Head of caudate nucleus (tissue), 42 donors: ENCODE measurements around the gene FGF1.

ENCODE experiments used
- DNase-seq, 42 donors: peaks; one replicate each; pipeline versions ENCODE4 v3.0.0 to v3.0.0-alpha.2; 2020 to 2021; ENCODE audit warnings: mixed read lengths in 7 of 42
- intact Hi-C: fragments of 100-400 bp; cut with DNase I; formaldehyde crosslinking; loops from one replicate; pipeline ENCODE4 v1.15.0; 2022

FGF1 gene

DNA sequence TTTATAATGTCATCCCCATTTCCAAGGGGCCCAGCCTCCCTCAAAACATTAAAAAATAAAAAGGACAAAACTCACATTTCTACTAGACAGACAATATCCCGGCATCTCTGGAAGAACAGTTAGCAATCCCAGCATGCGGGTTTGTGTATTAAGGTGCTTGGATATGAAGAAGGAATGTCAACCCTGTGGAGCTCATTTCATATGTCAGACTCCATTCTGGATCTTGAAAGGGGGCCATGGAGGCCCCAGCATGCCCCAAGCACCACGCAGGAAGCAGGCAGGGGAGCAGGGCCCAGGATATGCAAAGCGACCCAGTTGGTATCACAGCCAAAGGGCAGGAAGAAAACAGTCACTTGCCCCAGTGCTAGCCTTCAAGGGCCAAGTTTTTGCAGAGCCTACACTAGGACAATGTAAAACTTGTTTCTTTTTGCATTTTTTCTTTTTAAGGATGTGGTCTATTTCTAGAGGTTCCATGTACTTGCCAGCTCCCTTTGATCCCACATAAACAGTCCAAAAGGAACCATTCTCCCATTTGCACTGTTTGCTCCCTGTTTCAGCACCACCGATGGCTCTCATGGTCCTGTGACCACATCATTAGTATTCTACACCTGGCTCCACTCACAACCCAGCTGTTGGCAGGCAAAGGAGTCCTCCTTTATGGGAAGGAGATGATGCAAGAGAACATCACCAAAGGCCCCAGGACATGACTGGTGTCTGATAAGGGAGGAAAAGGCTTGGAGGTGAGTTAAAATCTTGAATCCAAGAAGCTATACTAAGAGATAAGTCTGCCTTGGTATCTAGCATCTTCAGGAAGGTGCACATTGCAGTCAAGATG, 58.3 kb downstream of the FGF1 start:
- intact Hi-C loops = no loop called here
- DNase-seq = peak in 18 of 42 donors; percentile 23 to 71 (median 43)

DNA sequence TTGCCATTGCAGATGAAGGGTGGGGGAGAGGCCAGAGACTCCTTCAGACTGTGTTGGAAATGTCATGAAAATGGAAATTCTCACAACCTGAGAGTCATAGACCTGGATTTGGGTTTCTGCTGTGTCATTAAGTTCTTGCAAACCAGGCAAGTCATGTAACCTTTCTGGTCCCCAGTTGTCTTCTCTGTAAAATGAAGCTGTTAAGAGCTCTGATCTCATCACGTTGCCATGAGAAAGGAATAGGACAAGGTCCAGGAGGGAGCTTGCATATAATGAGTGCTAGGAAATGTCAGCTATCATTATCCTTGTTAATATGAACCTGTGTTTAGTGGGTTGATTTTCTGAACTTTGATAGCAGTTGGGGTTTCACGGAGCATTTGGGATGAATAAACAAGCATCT, 59.1 kb downstream of the FGF1 start:
- intact Hi-C loops = no loop called here
- DNase-seq = no peak

DNA sequence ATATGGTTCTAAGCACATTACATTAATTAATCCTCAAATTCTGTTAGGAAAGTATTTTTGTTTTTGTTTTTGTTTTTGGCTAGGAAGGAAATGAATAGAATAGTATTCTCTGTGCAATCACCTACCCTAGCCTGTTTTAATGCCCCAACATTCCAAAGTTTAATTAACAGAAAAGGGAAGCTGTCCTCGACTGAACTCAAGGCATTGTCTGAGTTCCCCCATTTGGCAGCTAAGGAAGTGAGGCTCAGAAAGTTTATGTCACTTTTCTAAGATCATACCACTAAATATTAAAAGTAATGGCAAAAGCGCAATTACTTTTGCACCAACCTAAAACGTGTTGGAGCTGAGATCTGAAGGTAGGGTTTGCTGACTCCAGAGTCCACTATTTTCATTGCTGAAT, 59.8 kb downstream of the FGF1 start:
- intact Hi-C loops = no loop called here
- DNase-seq = no peak

DNA sequence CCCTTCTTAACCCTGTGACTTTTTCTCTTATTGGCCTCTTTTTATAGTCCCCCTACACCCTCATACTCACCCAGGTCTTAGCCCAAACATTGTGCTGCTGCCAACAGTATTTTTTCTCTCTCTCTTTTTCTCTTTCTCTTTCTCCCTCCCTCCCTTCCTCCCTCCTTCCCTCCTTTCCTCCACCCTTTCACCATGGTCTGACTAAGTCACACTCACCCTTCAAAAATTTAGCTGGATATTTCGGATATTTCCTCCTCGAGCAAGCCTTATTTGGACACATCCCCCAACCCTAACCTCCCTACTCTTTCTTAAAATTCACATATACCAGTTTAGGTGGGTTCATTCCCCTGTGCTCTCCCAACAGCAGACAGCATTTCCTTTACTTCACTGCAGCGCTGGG, 64.7 kb downstream of the FGF1 start:
- DNase-seq = no peak
- intact Hi-C loops = no loop called here

DNA sequence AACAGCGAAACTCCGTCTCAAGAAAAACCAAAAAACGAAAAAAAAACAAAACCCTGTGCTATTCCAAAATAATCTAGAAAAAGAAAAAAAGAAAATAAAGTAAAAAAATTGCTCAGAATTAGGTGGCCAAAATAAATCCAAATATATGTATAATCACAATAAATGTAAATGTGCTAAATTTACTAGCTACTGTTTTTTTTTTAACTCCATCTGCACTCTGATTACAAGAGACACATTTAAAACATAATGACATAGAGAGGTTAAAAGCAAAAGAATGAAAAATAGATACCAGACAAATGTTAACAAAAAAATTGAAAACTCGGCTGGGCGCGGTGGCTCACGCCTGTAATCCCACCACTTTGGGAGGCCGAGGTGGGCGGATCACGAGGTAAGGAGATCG, 66.1 kb downstream of the FGF1 start:
- DNase-seq = no peak
- intact Hi-C loops = no loop called here

DNA sequence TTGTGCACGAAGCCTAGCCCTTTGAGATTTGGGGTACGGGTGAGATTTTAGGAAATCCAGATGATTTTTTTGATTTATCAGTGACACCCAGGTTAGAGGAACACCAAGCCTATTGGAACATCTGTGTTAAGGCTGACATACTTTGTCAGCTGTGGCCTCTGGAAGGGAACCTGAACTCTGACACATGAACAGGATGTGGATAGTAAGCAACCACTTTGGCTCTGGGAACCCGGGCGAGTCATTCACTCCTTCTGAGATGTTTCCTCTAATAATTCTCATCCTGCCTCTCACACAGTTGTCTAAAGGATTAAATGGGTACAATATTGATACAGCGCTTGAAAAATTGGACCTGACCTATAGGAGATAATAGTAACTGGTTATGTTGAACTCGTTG, 67.8 kb downstream of the FGF1 start:
- no peak for DNase-seq
- intact Hi-C loops = no loop called here

DNA sequence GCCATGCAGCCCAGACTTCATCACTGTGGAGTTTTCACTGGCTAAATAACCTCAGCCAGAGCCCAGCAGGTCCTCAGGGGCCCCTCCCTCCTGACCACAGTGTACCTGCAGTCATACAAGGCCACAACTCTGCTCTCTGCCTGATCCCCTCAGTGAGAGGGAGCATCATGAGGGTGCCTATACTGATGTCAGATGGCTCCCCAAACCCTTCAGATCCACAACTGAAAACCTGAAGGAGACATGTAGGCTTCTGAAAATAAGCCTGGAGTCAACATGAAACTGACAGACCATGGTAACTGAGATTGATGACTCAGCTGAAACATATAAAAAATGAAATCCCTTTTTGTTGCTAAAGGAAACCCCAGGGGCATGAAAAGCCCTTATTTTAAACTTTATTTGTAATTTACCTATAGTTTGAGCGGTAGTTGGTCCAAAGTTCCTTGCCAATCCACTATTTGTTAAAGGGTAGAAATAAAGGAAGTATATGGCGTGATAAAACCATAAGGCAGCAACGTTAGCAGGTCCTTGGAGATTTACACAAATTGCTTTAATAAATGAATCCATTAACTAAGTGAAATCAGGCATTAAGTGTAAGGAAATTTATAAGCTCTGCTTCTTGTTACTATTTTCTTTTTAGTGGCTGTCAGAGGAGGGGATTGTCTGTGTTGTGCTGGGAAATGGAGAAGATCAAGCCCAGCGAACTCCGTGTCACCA, 68.3 kb downstream of the FGF1 start:
- DNase-seq = no peak
- intact Hi-C loops = no loop called here

DNA sequence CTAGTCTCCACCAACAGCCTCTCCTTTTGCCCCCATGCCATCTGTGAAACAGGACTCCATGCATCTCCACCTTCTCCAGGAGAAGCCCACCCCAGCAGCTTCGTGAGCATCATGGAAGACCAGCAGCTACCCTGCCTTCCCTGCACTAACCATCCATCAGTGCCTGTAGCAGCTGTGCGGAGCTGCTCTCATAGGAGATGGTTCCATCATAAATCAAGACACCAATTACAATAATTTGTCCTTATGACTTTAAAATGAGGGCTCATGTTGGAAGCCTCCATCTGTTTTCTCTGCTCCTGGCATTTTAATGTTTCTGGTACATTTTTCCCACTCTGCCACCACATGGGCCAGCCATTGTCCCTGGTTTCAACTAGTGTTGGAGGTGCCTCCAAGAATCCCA, 69.9 kb downstream of the FGF1 start:
- intact Hi-C loops = no loop called here
- no peak for DNase-seq

DNA sequence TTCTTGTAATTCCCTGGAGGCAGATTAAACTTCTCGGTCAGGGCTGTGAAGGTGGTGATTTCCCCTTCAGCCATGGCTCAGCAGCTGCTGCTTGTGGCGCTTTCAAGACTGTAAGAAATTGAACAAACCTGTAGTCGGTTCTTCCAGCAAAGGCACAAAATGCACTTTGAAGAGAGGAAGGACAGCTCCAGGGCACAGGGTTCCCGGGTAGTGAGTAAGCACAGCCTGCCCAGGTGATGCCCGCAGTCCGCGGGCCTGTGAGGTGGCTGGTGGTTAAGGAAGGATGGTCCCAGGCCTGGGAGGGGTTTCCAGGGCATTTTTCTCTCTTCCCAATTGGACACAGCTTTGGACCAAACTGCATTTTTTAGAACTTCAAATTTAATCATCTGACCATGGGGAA, 71.8 kb downstream of the FGF1 start:
- DNase-seq = no peak
- intact Hi-C loops = loop anchor here (5.0 kb wide), 1 partner anchor 83 kb away; no protein-coding TSS in a partner anchor

DNA sequence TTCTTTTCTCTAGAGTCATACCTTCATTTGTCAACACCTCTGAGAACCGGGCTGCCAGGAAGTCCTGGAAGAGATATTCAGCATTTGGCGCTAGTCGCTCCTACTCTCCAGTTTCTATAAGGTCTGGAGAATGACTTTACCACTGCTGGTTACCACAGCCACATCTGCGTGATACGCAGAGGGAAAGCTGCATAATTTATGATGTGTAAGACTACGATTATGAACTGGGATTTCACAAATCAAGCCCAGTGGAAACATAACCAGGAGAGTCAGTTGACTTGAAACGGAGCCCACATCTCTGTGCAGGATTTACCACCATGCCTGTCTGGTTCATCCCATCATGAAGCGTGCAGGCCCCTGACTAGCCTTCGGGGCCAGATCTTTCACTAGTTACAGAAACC, 72.6 kb downstream of the FGF1 start:
- intact Hi-C loops = loop anchor here (5.0 kb wide), 1 partner anchor 84 kb away; no protein-coding TSS in a partner anchor
- DNase-seq = no peak

DNA sequence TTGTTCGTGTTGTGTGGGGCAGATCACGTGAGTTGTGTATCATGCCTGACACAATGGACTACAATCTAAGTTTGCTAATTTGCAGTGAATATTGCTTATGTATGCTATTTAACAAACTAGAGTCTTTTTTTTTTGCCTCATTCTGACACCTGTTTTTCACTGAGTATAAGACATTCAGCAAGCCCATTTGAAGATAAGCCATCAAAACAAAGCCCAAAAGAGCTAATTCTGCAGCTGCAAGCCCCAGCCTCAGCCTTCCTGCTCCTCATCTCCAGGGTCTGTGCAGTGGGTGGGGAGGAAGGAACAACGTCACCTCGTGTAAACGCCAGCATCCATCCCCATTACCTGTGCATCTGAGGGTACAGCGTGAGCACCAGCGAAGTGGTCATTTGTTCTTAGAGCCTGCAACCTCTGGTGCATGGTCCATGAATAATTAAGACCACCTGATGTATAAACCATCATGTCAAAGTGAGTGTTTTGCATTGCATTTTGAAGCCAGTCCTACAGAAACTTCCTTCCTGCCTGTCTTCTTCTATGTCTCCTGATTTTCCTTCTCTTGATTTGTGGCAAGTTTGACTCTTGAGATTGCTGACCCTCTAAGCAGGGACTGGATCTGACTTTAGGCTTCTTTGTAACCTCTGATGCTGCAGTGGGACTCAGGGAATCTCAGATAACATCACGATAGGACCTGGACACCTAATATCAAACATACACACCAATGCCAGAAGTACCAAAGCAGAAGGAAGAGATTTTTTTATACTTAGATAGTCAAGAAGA, 73.2 kb downstream of the FGF1 start:
- intact Hi-C loops = loop anchor here (5.0 kb wide), 1 partner anchor 85 kb away; no protein-coding TSS in a partner anchor
- DNase-seq = no peak

DNA sequence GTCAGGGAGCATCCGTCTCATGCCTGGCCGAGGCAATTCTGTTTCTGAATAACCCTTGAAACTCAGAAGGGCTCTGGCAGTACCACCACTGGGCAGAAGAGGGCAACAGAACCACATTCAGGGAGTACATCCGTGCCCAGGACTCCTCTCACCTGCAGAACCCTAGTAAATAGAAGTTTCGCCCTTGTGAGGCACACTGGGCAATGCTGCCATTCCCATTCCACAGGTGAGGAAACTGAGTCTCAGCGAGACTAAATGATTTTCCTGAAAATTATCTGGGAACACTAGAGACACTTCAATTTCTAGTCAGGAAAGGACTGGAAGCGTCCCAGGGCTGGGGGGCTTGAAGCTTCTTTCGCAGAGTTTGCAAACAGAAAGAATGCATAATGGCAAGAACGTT, 74.7 kb downstream of the FGF1 start:
- intact Hi-C loops = loop anchor here (5.0 kb wide), 1 partner anchor 86 kb away; no protein-coding TSS in a partner anchor
- DNase-seq = peak; percentile 57 to 92 (median 80)

DNA sequence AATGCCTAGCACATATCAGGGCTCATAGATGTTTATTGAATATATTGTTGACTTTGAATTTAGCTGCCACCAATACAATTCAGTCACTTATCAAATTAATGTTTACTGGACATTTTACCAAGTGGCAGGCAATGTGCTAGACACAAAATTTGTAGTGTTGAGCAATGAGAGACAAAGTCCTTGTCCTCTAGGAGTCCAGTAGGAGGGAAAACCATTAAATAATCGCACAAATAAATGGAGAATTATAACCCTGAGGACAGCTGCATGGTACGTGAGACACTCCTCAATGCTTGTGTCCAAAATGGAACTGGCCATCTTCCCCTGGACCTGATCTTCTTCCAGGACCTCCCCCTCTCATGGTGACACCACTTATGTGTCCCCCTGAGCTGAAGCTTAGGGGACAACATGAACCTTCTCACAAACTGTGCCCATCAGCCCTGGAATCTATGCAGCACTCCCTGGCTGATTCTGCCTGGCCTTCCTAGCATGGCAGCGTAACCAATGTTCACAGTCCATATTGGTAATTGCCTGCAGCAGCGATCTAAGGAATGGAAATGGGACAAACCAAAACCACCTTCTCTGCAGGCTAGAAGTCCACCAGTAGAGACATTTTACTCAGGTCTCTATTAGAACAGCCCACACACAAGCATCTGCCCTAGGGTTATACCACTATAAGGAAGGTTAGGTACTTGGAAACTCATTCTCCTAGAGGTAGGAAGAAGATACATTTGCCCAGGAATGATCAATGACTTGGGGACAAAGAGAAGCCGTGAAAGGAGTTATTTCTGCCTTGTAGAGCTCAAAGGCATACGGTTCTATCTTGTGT, 75.5 kb downstream of the FGF1 start:
- intact Hi-C loops = loop anchor here (5.0 kb wide), 1 partner anchor 87 kb away; no protein-coding TSS in a partner anchor
- no peak for DNase-seq

DNA sequence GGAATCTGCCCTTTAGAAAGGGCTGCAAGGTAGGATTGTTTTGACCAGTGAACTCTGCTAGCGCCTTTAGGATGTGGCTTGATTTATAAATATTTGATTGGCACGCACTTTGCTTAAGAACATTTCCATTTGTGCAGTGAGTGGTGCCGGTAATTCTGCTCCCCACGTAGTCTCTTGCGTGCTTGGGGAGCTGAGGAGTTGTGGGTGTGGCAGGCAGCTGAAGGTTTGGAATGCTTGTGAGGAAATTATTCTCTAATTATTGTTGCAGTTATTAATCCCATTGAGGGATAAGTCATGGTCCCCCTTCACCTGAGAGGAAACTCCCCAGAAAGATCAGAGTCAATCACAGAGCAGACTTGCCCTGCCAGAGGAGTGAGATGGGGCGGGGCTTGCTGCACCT, 76.7 kb downstream of the FGF1 start:
- DNase-seq = peak in 1 of 42 donors; percentile 45
- intact Hi-C loops = no loop called here

DNA sequence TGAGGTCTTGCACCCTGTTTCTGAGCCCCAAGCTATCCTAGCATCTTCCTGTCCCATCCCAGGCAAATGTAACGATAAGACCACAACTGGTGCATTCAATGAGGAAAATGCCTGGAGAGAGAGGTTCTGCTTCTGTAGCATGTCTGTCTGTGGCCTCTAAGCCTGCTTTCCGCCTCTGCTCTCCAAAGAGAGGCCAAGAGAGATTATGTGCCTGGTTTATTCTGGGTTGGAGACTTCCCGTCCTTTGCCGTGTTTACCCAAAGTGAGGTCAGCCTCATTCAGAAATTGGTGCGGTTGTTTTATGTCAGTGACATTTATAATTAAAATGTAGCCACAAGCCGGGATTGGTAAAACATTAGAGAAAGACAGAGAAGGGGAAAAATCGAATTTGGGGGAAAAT, 77.8 kb downstream of the FGF1 start:
- intact Hi-C loops = no loop called here
- no peak for DNase-seq

DNA sequence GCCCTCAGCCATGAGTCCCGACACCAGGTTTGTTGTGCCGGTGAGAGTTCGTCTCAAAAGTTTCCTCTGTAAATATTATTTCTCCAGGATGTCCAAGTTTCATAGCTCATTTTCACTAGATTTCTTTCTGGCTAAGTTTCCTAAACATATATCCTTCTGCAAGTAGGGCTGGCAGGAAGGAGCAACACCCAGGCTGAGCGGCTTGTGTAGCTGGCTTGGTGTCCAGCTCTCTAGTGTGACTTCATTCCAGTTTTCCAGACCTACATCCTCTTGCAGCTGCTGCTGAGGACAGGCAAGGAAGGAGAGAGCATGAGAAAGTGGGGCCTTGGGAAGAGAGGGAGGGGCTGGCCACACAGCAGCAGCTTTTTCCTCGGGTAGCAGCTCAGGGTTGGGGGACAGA, 80.3 kb downstream of the FGF1 start:
- DNase-seq = no peak
- intact Hi-C loops = no loop called here

DNA sequence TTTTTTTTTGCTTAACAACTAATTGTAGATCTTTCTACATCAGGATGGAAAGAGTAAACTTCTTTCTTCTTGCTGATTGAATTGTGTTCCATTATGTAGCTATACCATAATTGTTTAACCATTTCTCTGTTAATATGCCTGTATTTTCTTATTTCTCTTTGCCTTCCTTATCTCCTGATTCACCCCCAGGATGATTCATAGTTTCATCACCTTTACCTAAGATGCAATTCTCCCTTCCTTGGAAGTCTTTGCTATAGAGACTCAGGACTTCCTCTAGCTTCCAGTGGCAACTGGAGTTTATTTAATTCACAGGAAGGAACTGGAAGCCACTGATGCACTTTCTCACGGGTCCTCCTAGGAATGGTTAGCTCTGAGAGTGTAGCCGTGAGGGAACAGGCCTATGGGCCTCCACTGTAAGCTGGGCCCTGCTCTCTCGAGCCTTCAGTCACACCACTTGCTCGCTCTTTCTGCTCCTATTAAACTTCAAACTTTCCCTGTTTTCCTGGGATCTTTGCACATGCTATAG, 83.1 kb downstream of the FGF1 start:
- intact Hi-C loops = no loop called here

DNA sequence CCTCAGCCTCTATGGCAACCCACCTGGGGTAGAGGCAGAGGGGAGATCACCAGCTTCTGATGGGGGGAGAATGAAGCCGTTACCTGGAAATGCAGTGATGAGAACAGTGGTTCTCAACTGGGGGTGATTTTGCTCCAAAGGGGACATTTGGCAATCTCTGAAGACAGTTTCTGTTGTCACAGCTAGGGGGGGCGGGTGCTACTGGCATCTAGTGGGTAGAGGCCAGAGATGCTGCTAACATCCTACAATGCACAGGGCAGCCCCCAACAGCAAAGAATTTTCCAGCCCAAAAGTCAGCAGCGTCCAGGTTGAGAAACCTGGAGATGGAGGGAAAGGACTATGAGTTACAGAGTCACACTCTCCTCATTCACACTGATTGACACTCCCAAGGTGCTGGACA, 84.5 kb downstream of the FGF1 start:
- intact Hi-C loops = no loop called here

More for the DNA sequence above, 83.1 kb downstream of the FGF1 start:
- DNase-seq = no peak

More for the DNA sequence above, 84.5 kb downstream of the FGF1 start:
- DNase-seq = peak in 14 of 42 donors; percentile 10 to 58 (median 25)
